Choroid plexus epithelial cell (primary cell): ENCODE results near the gene OSGEPL1.

Source experiments
- DNase-seq: peaks from one replicate; pipeline ENCODE4 v3.0.0-alpha.2; 2010; ENCODE audit warnings: low read depth
- H3K4me3 ChIP-seq: 2 replicates; pipeline ENCODE4 v1.5.1; 2011; ENCODE audit warnings: low read depth, mild to moderate bottlenecking, control low read depth, low read length, moderate library complexity
- TF ChIP-seq, protein P1 (sequence below): conservative IDR thresholded peaks from 2 replicates; pipeline ENCODE4 v1.5.1; 2011; ENCODE audit warnings: low read depth, mild to moderate bottlenecking, control low read depth, inconsistent platforms, low read length, moderate library complexity

OSGEPL1 gene, protein sequence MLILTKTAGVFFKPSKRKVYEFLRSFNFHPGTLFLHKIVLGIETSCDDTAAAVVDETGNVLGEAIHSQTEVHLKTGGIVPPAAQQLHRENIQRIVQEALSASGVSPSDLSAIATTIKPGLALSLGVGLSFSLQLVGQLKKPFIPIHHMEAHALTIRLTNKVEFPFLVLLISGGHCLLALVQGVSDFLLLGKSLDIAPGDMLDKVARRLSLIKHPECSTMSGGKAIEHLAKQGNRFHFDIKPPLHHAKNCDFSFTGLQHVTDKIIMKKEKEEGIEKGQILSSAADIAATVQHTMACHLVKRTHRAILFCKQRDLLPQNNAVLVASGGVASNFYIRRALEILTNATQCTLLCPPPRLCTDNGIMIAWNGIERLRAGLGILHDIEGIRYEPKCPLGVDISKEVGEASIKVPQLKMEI

DNA sequence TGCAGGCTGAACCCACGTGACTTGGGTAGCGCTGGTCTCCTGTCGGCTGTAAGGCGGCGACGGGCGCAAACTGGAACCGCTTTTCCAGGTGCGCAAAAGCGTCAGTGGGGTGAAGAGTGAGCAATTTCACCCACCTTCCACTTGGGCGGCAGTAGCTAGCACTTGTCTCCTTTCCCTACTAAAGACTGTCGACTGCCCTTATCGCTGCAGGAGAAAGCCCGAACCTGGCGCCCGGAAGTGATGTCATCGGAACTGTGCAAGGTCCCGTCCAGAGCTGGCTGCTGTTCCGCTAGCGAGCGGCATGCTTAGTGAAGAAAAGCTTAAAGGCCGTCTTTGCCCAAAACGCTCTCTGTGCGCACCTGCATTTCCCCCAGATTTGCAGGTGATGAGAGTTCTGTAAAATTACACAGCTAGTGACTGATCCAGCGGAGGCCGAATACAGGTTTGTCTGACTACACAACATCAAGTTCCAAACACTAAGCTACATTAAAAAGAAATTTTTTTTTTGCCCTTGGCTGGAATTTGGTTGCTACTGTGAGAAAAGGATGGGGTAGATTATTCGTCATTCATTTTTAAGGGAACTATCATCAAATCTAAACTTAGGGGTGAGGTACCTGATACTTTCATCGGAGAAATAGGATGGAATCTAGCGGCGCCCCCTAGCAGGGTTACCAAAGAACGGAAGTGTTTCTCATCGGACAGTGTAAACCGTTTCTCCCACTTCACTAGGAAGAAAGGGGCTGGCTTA lies at the start of gene OSGEPL1:
TSS of gene OSGEPL1 (minus strand) at position 242 of the 748 bp plus-strand sequence. CDS start 1,152 bp downstream, outside the sequence.
- peak within 1 kb of the TSS; percentile 90 for H3K4me3 ChIP-seq
- peak; percentile 93 for DNase-seq
- TF ChIP-seq, protein P1, sequence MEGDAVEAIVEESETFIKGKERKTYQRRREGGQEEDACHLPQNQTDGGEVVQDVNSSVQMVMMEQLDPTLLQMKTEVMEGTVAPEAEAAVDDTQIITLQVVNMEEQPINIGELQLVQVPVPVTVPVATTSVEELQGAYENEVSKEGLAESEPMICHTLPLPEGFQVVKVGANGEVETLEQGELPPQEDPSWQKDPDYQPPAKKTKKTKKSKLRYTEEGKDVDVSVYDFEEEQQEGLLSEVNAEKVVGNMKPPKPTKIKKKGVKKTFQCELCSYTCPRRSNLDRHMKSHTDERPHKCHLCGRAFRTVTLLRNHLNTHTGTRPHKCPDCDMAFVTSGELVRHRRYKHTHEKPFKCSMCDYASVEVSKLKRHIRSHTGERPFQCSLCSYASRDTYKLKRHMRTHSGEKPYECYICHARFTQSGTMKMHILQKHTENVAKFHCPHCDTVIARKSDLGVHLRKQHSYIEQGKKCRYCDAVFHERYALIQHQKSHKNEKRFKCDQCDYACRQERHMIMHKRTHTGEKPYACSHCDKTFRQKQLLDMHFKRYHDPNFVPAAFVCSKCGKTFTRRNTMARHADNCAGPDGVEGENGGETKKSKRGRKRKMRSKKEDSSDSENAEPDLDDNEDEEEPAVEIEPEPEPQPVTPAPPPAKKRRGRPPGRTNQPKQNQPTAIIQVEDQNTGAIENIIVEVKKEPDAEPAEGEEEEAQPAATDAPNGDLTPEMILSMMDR, result peak; percentile 76

DNA sequence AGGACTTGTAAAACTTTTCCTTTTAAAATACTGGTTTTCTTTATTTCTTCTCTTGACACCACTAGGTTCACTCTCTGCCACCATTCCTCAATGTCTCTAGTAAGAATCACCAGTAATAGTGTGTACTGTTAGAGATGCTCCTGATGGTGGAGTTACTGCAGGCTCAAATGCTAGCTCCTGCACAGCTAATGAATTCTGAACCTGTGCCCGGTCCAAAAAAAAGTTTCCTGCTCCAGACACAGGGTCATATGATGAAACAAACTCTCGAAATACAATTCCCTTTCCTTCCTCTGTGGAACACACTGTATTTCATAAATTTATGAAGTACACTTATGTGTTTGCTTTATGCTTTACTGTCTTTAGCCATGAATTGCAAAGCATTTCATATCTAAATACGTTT lies 40.8 kb upstream of the OSGEPL1 start:
- TF ChIP-seq, protein P1, result peak; percentile 5
- no peak overlapping the region for H3K4me3 ChIP-seq
- peak; percentile 42 for DNase-seq

DNA sequence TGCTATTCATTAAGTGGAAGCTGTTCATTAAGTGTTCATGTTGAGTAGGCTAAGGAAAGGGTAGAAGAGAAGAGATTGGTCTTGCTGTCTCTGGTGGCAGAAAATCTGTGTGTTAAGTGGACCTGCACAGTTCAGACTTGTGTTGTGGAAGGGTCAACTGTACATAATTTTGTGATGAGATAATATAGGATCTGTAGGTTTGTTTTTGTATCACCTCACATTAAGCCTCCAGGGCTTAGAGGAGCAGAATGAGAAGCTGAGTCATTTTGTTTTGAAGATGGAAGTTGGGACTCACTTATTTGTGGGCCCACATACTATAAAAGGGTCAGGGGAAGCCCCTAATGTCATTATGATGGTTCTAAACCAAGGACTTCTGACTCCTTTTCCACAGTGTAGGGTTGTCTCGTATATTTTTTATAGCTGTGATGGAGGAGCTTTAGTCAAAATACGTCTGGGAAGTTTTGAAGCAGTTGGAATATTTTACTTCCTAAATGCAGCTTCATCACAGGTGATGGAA lies 39.9 kb upstream of the OSGEPL1 start:
- TF ChIP-seq, protein P1, result no peak

DNA sequence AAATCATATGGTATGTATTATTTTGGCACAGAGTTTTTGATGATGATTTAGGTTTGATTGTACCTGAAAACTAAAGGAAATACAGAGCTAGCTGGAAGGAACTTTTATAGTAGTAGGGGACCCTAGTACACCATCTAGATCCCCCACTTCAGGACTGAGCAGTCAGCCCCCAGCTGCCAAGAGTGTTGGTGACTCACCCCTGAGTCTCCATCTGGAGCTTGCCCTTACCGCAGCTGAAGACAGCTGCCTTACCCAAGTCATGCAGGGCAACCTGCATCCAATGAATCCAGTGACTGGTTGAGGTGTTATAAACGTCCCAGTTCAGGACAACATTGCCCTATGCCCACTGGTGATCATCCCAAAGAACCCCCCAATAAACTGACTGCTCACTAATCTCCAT lies 36.9 kb upstream of the OSGEPL1 start:
- peak; percentile 72 for DNase-seq
- TF ChIP-seq, protein P1, result no peak
- H3K4me3 ChIP-seq, result no peak overlapping the region

More for the DNA sequence above, 39.9 kb upstream of the OSGEPL1 start:
- DNase-seq, result no peak
- H3K4me3 ChIP-seq, result no peak overlapping the region

DNA sequence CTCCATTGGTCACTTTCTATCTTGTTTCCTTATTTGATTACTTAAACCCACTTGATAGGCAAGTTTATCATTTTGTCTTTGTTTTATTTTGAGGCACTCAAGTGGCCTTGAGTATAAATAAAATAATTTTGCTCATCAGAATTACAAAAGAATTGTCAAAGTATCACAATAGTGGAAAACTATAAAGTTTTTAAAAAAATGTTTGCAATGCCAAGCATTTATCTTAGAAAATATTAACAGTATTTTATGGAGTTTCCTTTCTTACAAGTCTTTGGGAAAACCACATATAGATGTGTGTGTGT lies 36.4 kb upstream of the OSGEPL1 start:
- TF ChIP-seq, protein P1, result no peak
- DNase-seq, result no peak
- no peak overlapping the region for H3K4me3 ChIP-seq

DNA sequence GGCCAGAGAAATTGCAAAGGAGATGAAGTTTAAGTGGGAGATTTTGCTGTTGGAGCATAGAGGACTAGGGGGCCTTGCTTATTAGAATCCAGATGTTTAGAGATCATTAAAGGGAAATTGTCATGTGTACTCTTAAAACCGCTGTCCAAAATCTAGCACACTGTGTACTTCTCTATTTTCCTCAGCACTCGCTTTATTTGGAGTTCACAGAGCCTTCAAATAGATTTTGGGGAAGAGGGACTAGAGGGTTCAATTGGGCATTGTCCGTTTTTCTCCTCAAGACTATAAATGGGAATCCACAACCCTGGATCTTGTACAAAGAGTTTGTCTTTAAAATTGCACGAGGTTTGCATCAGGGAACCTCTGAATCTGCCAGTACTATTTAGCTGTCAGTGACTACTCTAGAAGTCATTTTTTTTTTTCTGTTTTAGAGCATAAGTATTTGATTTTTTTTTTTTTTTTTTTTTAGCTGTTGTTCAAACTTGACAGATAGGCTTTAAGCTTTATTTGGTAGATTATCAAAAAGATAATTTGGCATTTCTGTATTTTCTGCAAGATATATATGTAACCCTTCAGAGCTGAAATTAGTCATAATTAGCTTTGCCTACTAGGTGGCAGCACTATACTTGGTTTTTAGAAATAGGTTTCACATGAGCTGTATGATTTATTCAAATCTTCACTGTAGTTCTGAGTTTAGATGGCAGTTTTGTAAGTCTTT lies 35.9 kb upstream of the OSGEPL1 start:
- no peak overlapping the region for H3K4me3 ChIP-seq
- TF ChIP-seq, protein P1, result peak; percentile 57
- DNase-seq, result peak; percentile 83
